Body of pancreas (tissue), 4 donors: ENCODE results near the gene ORC4. TPM values are rescaled to one million over a fixed set of nuclear protein-coding genes. Genes with fewer than 3 reads are reported as not detected.
A peak's percentile ranks its signal among the peaks of the same experiment; 100 is the strongest.

Experiments
- ATAC-seq: fragments of 150-250 bp; one replicate; pipeline ENCODE4 v1.9.1; 2016
- DNase-seq, 4 donors: peaks; one replicate each; pipeline ENCODE4 v3.0.0-alpha.2; 2019
- H3K27ac ChIP-seq, 4 donors: fragments of 200-600 bp; sonication (generic); 1 replicate in 3 of 4; 2 replicates in 1 of 4; pipeline versions ENCODE4 v1.5.1 to v1.6.1; 2016 to 2019; ENCODE audit warnings: mild to moderate bottlenecking in 1 of 4, mixed read lengths in 1 of 4, moderate library complexity in 1 of 4
- H3K27me3 ChIP-seq, 2 donors: fragments of 200-600 bp; sonication (generic); one replicate each; pipeline ENCODE4 v1.6.0; 2016; ENCODE audit warnings: mild to moderate bottlenecking in 1 of 2
- H3K36me3 ChIP-seq, 2 donors: fragments of 200-600 bp; sonication (generic); replicated peaks in 1 of 2; 2 replicates each; pipeline ENCODE4 v1.5.1; 2016; ENCODE audit warnings: low read depth in 2 of 2; ENCODE audit not compliant: insufficient read depth in 1 of 2
- H3K4me1 ChIP-seq: fragments of 200-600 bp; sonication (generic); one replicate; pipeline ENCODE4 v1.6.0; 2016
- H3K4me3 ChIP-seq, 2 donors: fragments of 200-600 bp; sonication (generic); 1 replicate in 1 of 2; 2 replicates in 1 of 2; pipeline ENCODE4 v1.5.1; 2016 to 2019
- H3K9me3 ChIP-seq, 3 donors: fragments of 200-600 bp; sonication (generic); 1 replicate in 2 of 3; 2 replicates in 1 of 3; pipeline ENCODE4 v1.5.1; 2016
- POLR2A ChIP-seq, 3 donors: fragments of 450-650 bp; IDR thresholded peaks; one replicate each; pipeline ENCODE4 v1.6.1; 2016; ENCODE audit warnings: antibody characterized with exemption in 3 of 3, mild to moderate bottlenecking in 2 of 3
- WGBS, 2 donors: methylation state at CpG; one replicate each; pipeline ENCODE4 v1.1.5; 2017; 5-methylcytosine and 5-hydroxymethylcytosine counted together
- intact Hi-C: fragments of 100-400 bp; cut with DNase I; formaldehyde crosslinking; loops from one replicate; pipeline ENCODE4 v1.15.1; 2023
- total RNA-seq, 2 donors: library from RNA; depleted of rRNA; stranded (reverse); fragments of >200 nt; gene quantifications; one replicate each; pipeline ENCODE4 v1.1.0, GENCODE V29; 2016
- TF ChIP-seq, protein P1 (sequence below), 7 experiments: fragments of 450-650 bp in 4 of 7; fragments of 200-600 bp in 3 of 7; sonication (generic) in 3 of 7; IDR thresholded peaks; one replicate each; pipeline ENCODE4 v1.5.1; 2016 to 2019; ENCODE audit warnings: antibody characterized with exemption in 7 of 7

The ORC4 gene
- total RNA-seq, 2 donors from 2014 or later = 10.9 to 20.0 TPM

DNA sequence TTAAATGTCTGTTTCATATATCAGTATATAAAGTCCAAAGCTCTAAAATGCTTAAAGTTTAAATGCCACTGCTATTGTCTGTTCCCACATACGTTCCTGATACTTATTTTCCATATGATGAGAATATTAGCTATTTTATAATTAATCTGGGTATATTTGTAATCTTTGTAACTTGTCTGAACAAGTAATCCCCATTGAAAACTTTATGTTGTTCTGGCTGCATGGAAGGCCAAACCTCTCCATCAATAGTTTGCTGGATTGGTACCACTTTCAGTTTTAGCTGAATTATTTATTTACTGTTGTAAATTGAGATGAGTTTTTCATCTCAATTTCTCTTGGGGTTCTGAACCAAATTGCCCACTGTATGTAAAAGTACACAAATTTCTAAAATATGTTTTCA, 1.8 kb upstream of the ORC4 start:
- Histone ChIP-seq H3K9me3 (no peaks in the 10 kb centered on the region), H3K27ac (no peak overlapping the region), H3K27me3 (no peaks in the 10 kb centered on the region), H3K4me3 (no peak overlapping the region), H3K36me3 (no peaks in the 10 kb centered on the region), H3K4me1 (peaks cover 19% of the 10 kb centered on the region)
- TF ChIP-seq POLR2A (IDR thresholded peaks at IDR 0.05) = no peak
- TF ChIP-seq, protein P1, sequence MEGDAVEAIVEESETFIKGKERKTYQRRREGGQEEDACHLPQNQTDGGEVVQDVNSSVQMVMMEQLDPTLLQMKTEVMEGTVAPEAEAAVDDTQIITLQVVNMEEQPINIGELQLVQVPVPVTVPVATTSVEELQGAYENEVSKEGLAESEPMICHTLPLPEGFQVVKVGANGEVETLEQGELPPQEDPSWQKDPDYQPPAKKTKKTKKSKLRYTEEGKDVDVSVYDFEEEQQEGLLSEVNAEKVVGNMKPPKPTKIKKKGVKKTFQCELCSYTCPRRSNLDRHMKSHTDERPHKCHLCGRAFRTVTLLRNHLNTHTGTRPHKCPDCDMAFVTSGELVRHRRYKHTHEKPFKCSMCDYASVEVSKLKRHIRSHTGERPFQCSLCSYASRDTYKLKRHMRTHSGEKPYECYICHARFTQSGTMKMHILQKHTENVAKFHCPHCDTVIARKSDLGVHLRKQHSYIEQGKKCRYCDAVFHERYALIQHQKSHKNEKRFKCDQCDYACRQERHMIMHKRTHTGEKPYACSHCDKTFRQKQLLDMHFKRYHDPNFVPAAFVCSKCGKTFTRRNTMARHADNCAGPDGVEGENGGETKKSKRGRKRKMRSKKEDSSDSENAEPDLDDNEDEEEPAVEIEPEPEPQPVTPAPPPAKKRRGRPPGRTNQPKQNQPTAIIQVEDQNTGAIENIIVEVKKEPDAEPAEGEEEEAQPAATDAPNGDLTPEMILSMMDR (IDR thresholded peaks at IDR 0.05) = no peak
- DNase-seq (no peak), ATAC-seq (no peak)
- WGBS, 2 donors = 52 to 60% methylated on average over 1 of the region's 1 CpG
- intact Hi-C loops = no loop called here

DNA sequence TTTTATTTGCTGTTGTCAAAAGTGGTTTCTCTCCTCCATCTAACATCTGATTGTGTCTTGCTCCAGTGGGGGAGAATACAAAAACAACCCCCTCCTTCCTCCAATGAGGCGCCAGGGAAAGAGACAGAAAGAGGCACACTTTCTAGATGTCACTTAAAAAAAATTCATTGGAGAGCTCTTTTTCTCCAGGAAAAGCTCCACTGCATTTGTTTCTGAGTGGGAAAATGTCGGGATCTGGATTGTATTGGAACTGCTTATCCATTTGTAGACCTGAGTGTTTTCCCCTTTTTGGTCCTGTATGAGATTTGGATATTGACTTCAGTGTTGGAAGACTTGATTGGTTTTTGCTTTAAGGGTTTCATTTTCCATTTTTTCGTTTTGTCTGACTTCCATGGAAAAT, 1.3 kb upstream of the ORC4 start:
- Histone ChIP-seq H3K27me3 (no peaks in the 10 kb centered on the region), H3K4me1 (peaks cover 19% of the 10 kb centered on the region), H3K9me3 (no peaks in the 10 kb centered on the region), H3K36me3 (no peaks in the 10 kb centered on the region), H3K4me3 (peak overlapping the region; percentile 22 to 84), H3K27ac (peak overlapping the region; percentile 92 to 93 (median 92))
- WGBS, 2 donors = 7 to 9% methylated on average over 3 of the region's 3 CpGs
- no peak for ATAC-seq
- intact Hi-C loops = no loop called here
- no peak for DNase-seq
- TF ChIP-seq POLR2A (IDR thresholded peaks at IDR 0.05) = no peak
- TF ChIP-seq, protein P1 (IDR thresholded peaks at IDR 0.05) = no peak

DNA sequence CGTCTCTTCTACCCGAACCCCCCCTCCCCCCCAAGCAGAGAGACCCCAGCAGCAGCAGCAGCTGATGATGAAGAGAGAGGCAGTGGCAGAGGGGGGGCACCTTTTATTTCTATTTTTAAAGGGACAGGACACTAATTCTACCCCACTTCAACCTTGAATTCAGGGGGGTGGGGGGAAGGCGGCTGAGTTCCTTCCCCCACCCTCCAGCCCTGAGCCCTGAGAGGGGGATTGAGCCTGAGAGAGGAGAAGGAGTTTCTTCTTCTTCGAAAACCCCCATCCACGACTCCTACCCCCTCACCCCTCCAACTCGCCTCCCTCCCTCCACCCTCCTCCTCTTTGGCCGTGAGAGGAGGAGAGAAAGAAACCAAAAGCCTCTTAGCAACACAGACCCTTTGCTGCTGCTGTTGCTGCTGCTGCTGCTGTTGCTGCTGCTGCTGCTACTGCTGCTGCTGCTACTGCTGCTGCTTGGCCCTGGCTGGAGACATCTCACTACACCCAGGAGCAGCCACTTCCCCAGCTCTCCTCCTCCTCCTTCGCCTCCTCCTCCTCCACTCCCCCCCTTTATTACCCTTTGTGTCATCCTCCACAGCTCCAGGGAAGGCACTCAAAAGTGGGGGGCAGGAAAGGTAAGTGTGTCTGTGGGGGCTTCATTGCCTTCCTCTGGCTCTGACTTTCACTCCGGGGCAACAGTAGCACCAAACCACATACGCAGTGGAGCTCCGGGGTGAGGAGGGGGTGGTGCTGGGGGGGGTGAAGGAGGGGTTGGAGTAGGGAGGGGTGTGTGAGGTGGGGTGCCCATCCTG, 723 bp upstream of the ORC4 start, which contains the start of gene MBD5:
TSS of gene MBD5 (plus strand) at position 33 of the 803 bp plus-strand sequence.
- no peaks in the 10 kb centered on the region for H3K27me3 ChIP-seq
- peak within 1 kb of the TSS; percentile 92 to 93 (median 92) for H3K27ac ChIP-seq
- WGBS, 2 donors = 0 to 3% methylated on average over 10 to 11 of the region's 11 CpGs
- ATAC-seq = peak; percentile 18
- no peaks in the 10 kb centered on the region for H3K36me3 ChIP-seq
- no peaks in the 10 kb centered on the region for H3K9me3 ChIP-seq
- intact Hi-C loops = no loop called here
- peak within 1 kb of the TSS; percentile 36 to 84 for H3K4me3 ChIP-seq
- peak in 2 of 3 donors; percentile 16 to 48 for TF ChIP-seq POLR2A (IDR thresholded peaks at IDR 0.05)
- TF ChIP-seq, protein P1 (IDR thresholded peaks at IDR 0.05) = no peak
- H3K4me1 ChIP-seq = peaks cover 19% of the 10 kb centered on the region
- DNase-seq = peak in 3 of 4 donors; percentile 41 to 45 (median 44)

DNA sequence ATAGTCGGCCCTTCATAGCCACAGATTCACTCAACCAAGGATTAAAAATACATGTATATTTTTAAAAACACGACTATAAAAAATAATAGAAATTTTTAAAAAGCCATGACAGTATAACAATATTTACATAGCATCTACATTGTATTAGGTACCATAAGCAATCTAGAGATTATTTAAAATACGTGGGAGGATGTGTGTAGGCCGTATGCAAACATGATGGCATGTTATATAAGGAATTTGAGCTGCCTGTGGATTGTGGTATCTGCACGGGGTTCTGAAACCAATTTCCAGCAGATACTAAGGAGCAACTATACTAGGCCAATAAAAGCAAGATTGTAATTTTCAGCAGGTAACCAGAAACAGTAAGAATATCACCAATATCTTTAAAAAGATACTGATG, 5.9 kb downstream of the ORC4 start:
- Histone ChIP-seq H3K27me3 (no peaks in the 10 kb centered on the region), H3K27ac (no peak overlapping the region), H3K36me3 (no peaks in the 10 kb centered on the region), H3K4me1 (peaks cover 11% of the 10 kb centered on the region), H3K9me3 (no peaks in the 10 kb centered on the region), H3K4me3 (no peak overlapping the region)
- ATAC-seq = no peak
- intact Hi-C loops = no loop called here
- 77 to 78% methylated on average over 5 of the region's 5 CpGs for WGBS, 2 donors
- DNase-seq = no peak
- no peak for TF ChIP-seq POLR2A (IDR thresholded peaks at IDR 0.05)
- TF ChIP-seq, protein P1 (IDR thresholded peaks at IDR 0.05) = no peak
